H1 (cell line): ENCODE data around the gene SELENOF. TPM values are rescaled to one million over a fixed set of nuclear protein-coding genes. Genes with fewer than 3 reads are reported as not detected.

Experiments used
- CTCF ChIA-PET: fragments of 300-600 bp; sonication (Branson Sonifier 250); formaldehyde crosslinking; loops from one replicate; lab custom pipeline; 2021; ENCODE audit not compliant: partially characterized antibody; lab: Charles Lee
- POLR2A ChIA-PET: fragments of 300-600 bp; sonication (Branson Sonifier 250); formaldehyde crosslinking; loops from one replicate; lab custom pipeline; 2021; ENCODE audit warnings: inconsistent platforms; ENCODE audit not compliant: partially characterized antibody; lab: Charles Lee
- DNase-seq, 2 experiments: peaks; one replicate each; pipeline versions ENCODE4 v3.0.0 to v3.0.0-alpha.2; 2010 to 2022; ENCODE audit warnings: low spot score in 2 of 2, low read depth in 1 of 2, mixed read lengths in 1 of 2
- FAIRE-seq: peaks from 2 replicates; lab custom pipeline; 2011; peaks lifted over from hg19 to GRCh38; lab: Jason Lieb, UNC
- H2AFZ ChIP-seq: 2 replicates; pipeline ENCODE4 v1.8.1; 2012; ENCODE audit warnings: low read length, inconsistent platforms
- H2AK5ac ChIP-seq: 2 replicates; pipeline ENCODE4 v1.6.1; 2013; ENCODE audit warnings: low read depth, low read length
- H2BK120ac ChIP-seq: replicated peaks from 2 replicates; pipeline ENCODE3; 2013; ENCODE audit warnings: low read depth, low read length, inconsistent platforms
- H2BK12ac ChIP-seq: 2 replicates; pipeline ENCODE4 v1.6.1; 2013; ENCODE audit warnings: low read depth, low read length
- H2BK15ac ChIP-seq: 2 replicates; pipeline ENCODE4 v1.6.1; 2013; ENCODE audit warnings: low read length
- H2BK20ac ChIP-seq: 2 replicates; pipeline ENCODE4 v1.6.1; 2013; ENCODE audit warnings: low read length
- H2BK5ac ChIP-seq: 2 replicates; pipeline ENCODE4 v1.6.1; 2013; ENCODE audit warnings: low read depth, low read length
- H3K14ac ChIP-seq: 2 replicates; pipeline ENCODE4 v1.6.1; 2013; ENCODE audit warnings: inconsistent platforms; ENCODE audit not compliant: insufficient read length
- H3K18ac ChIP-seq: 2 replicates; pipeline ENCODE4 v1.6.1; 2013; ENCODE audit warnings: low read length; ENCODE audit errors: extremely low read depth
- H3K23ac ChIP-seq: 2 replicates; pipeline ENCODE4 v1.6.1; 2013; ENCODE audit warnings: inconsistent platforms; ENCODE audit not compliant: insufficient read length
- H3K23me2 ChIP-seq: 2 replicates; pipeline ENCODE4 v1.6.1; 2013; ENCODE audit warnings: low read depth, low read length
- H3K27ac ChIP-seq: 2 replicates; pipeline ENCODE4 v1.6.1; 2011; ENCODE audit warnings: low read depth, low read length, inconsistent platforms
- H3K27me3 ChIP-seq, 4 experiments: replicated peaks in 1 of 4; 1 replicate in 1 of 4; 2 replicates in 3 of 4; pipeline versions ENCODE4 v1.6.1 to v1.8.1; 2011 to 2013; ENCODE audit warnings: low read length in 3 of 4, mild to moderate bottlenecking in 3 of 4, inconsistent platforms in 2 of 4, mixed read lengths in 2 of 4, moderate library complexity in 1 of 4; ENCODE audit not compliant: control insufficient read depth in 3 of 4, insufficient read depth in 3 of 4; ENCODE audit errors: extremely low read depth in 1 of 4
- H3K36me3 ChIP-seq, 4 experiments: 2 replicates each; pipeline versions ENCODE4 v1.6.1 to v1.8.1; 2011 to 2013; ENCODE audit warnings: mild to moderate bottlenecking in 4 of 4, low read length in 3 of 4, moderate library complexity in 2 of 4, control low read depth in 1 of 4, inconsistent platforms in 1 of 4; ENCODE audit not compliant: insufficient read depth in 4 of 4, control insufficient read depth in 2 of 4
- H3K4ac ChIP-seq: replicated peaks from 2 replicates; pipeline ENCODE3; 2013; ENCODE audit warnings: low read length, low read depth, mixed read lengths, inconsistent platforms; ENCODE audit not compliant: insufficient read length
- H3K4me1 ChIP-seq, 4 experiments: replicated peaks in 1 of 4; 1 replicate in 1 of 4; 2 replicates in 3 of 4; pipeline versions ENCODE4 v1.6.1 to v1.8.1; 2011 to 2013; ENCODE audit warnings: low read length in 3 of 4, inconsistent platforms in 2 of 4, mixed read lengths in 1 of 4; ENCODE audit not compliant: insufficient read depth in 4 of 4, control insufficient read depth in 3 of 4
- H3K4me2 ChIP-seq, 2 experiments: 2 replicates each; pipeline versions ENCODE4 v1.6.1 to v1.8.1; 2011 to 2013; ENCODE audit warnings: low read depth in 2 of 2, low read length in 2 of 2, control low read depth in 1 of 2, inconsistent platforms in 1 of 2, mild to moderate bottlenecking in 1 of 2; ENCODE audit not compliant: insufficient read depth in 1 of 2
- H3K4me3 ChIP-seq, 4 experiments: fragments of 200-600, 300-600 bp in 1 of 4; sonication (generic), shearing (Covaris generic), sonication (Bioruptor Twin) in 1 of 4; 2 replicates each; pipeline versions ENCODE4 v1.5.1 to v1.8.1; 2011 to 2016; ENCODE audit warnings: low read length in 4 of 4, low read depth in 3 of 4, control low read depth in 2 of 4, inconsistent platforms in 2 of 4, mild to moderate bottlenecking in 2 of 4, mixed read lengths in 1 of 4, moderate library complexity in 1 of 4; ENCODE audit not compliant: insufficient read depth in 2 of 4; ENCODE audit errors: extremely low read depth in 1 of 4
- H3K56ac ChIP-seq: replicated peaks from 2 replicates; pipeline ENCODE3; 2013; ENCODE audit warnings: low read depth, mild to moderate bottlenecking, mixed read lengths, low read length, inconsistent platforms; ENCODE audit not compliant: insufficient read length
- H3K79me1 ChIP-seq: 2 replicates; pipeline ENCODE4 v1.6.1; 2013; ENCODE audit warnings: low read depth, low read length, control low read depth
- H3K79me2 ChIP-seq, 2 experiments: 2 replicates each; pipeline versions ENCODE4 v1.6.1 to v1.8.1; 2012 to 2013; ENCODE audit warnings: low read length in 2 of 2, mild to moderate bottlenecking in 2 of 2, inconsistent platforms in 1 of 2; ENCODE audit not compliant: insufficient read depth in 2 of 2, control insufficient read depth in 1 of 2
- H3K9ac ChIP-seq, 4 experiments: replicated peaks in 1 of 4; 1 replicate in 1 of 4; 2 replicates in 3 of 4; pipeline versions ENCODE4 v1.6.1 to v1.8.1; 2011 to 2013; ENCODE audit warnings: low read depth in 3 of 4, low read length in 3 of 4, control low read depth in 2 of 4, mild to moderate bottlenecking in 2 of 4, moderate library complexity in 2 of 4, inconsistent platforms in 1 of 4; ENCODE audit errors: extremely low read depth in 1 of 4
- H3K9me3 ChIP-seq, 2 experiments: 2 replicates each; pipeline versions ENCODE4 v1.6.1 to v1.8.1; 2012 to 2013; ENCODE audit warnings: mild to moderate bottlenecking in 2 of 2, moderate library complexity in 2 of 2, control low read depth in 1 of 2, inconsistent platforms in 1 of 2, low read depth in 1 of 2, low read length in 1 of 2, mixed read lengths in 1 of 2; ENCODE audit not compliant: insufficient read depth in 2 of 2
- H4K20me1 ChIP-seq, 2 experiments: replicated peaks in 1 of 2; 2 replicates each; pipeline versions ENCODE3 to v1.8.1; 2011 to 2013; ENCODE audit warnings: inconsistent platforms in 2 of 2, low read length in 2 of 2, mild to moderate bottlenecking in 1 of 2; ENCODE audit not compliant: insufficient read depth in 2 of 2, control insufficient read depth in 1 of 2
- H4K5ac ChIP-seq: 2 replicates; pipeline ENCODE4 v1.6.1; 2013; ENCODE audit warnings: low read length, low read depth, mixed read lengths, inconsistent platforms; ENCODE audit not compliant: insufficient read length
- H4K8ac ChIP-seq: 2 replicates; pipeline ENCODE4 v1.8.0; 2013; ENCODE audit warnings: mild to moderate bottlenecking, moderate library complexity, low read length, inconsistent platforms; ENCODE audit not compliant: insufficient read depth; ENCODE audit errors: extremely low read depth
- H4K91ac ChIP-seq: replicated peaks from 2 replicates; pipeline ENCODE3; 2013; ENCODE audit warnings: low read length, mixed read lengths, inconsistent platforms; ENCODE audit not compliant: insufficient read length
- ASH2L ChIP-seq: fragments of 200-600, 300-600 bp; sonication (generic); IDR thresholded peaks from one replicate; pipeline ENCODE4 v1.7.1; 2017; ENCODE audit warnings: low read length
- CHD2 ChIP-seq: IDR thresholded peaks from 2 replicates; pipeline ENCODE4 v1.6.1; 2012; ENCODE audit warnings: low read length, improper control_type of control experiment
- CREB1 ChIP-seq: IDR thresholded peaks from 2 replicates; pipeline ENCODE4 v1.6.1; 2012; ENCODE audit warnings: inconsistent platforms
- EP300 ChIP-seq, 2 experiments: IDR thresholded peaks; 1 replicate in 1 of 2; 2 replicates in 1 of 2; pipeline ENCODE4 v1.6.1; 2011 to 2012; ENCODE audit warnings: low read depth in 2 of 2, low read length in 2 of 2, mild to moderate bottlenecking in 2 of 2, borderline replicate concordance in 1 of 2, inconsistent platforms in 1 of 2, moderate library complexity in 1 of 2
- FOSL1 ChIP-seq: IDR thresholded peaks from 2 replicates; pipeline ENCODE4 v1.6.1; 2011; ENCODE audit warnings: mild to moderate bottlenecking, low read depth, low read length, moderate library complexity; ENCODE audit not compliant: insufficient read depth
- MAFK ChIP-seq: IDR thresholded peaks from 2 replicates; pipeline ENCODE4 v1.6.1; 2012; ENCODE audit warnings: low read depth, mild to moderate bottlenecking, improper control_type of control experiment, low read length
- POLR2A ChIP-seq, 2 experiments: IDR thresholded peaks; 1 replicate in 1 of 2; 2 replicates in 1 of 2; pipeline ENCODE4 v1.6.1; 2011; ENCODE audit warnings: low read depth in 2 of 2, low read length in 2 of 2, mild to moderate bottlenecking in 2 of 2; ENCODE audit errors: control extremely low read depth in 1 of 2
- SRF ChIP-seq: IDR thresholded peaks from 2 replicates; pipeline ENCODE4 v1.6.1; 2011; ENCODE audit warnings: mild to moderate bottlenecking, low read depth, low read length, moderate library complexity
- SUZ12 ChIP-seq: fragments of 200-600 bp; sonication (generic); IDR thresholded peaks from 2 replicates; pipeline ENCODE4 v1.6.1; 2012; ENCODE audit warnings: mild to moderate bottlenecking, inconsistent platforms, low read length, moderate library complexity, mixed read lengths
- TCF12 ChIP-seq: IDR thresholded peaks from 2 replicates; pipeline ENCODE4 v1.6.1; 2011; ENCODE audit warnings: low read depth, mild to moderate bottlenecking, low read length
- ZNF274 ChIP-seq: IDR thresholded peaks from 2 replicates; pipeline ENCODE4 v1.7.0; 2012; ENCODE audit warnings: low read length, borderline replicate concordance; ENCODE audit errors: extremely low read depth
- WGBS, 2 experiments: shearing (Covaris generic) in 1 of 2; methylation state at CpG; one replicate each; pipeline versions ENCODE4 v1.1.6 to v1.1.7; 2013 to 2015; ENCODE audit warnings: low lambda C conversion rate in 2 of 2, mixed read lengths in 2 of 2, inconsistent platforms in 1 of 2, low coverage in 1 of 2, missing lambda C conversion rate in 1 of 2; ENCODE audit not compliant: insufficient replicate concordance in 2 of 2, insufficient coverage in 1 of 2, insufficient read length in 1 of 2; ENCODE audit errors: extremely low coverage in 1 of 2, missing lambda C conversion rate in 1 of 2; 5-methylcytosine and 5-hydroxymethylcytosine counted together
- polyA plus RNA-seq, 7 experiments: library from polyadenylated mRNA; depleted of rRNA in 3 of 7; stranded (reverse) in 5 of 7; unstranded in 2 of 7; fragments of >200 nt in 5 of 7; fragments of 200-250 nt in 2 of 7; gene quantifications; 1 replicate in 5 of 7; 2 replicates in 1 of 7; 4 replicates in 1 of 7; pipeline versions ENCODE4 v1.2.1 to v1.2.3, GENCODE V29; 2011 to 2013; ENCODE audit warnings: missing spikeins in 2 of 7, mixed read lengths in 2 of 7
- total RNA-seq: library from RNA; stranded (reverse); fragmentation: NEBNext Ultra II Directional; extraction: Animal tissue kit (Norgen Biotek cat#: 25700); gene quantifications from 2 replicates; pipeline ENCODE4 v1.2.1, GENCODE V29; 2021
- TF ChIP-seq, protein P1 (sequence below): IDR thresholded peaks from 2 replicates; pipeline ENCODE4 v1.6.1; 2011; ENCODE audit warnings: low read depth, mild to moderate bottlenecking, low read length; ENCODE audit not compliant: insufficient read depth

Gene SELENOF
- total and polyA plus RNA-seq, 2 of the 8 experiments (the other 6 are each of a cell fraction or from before 2014, with no cell fraction given), result 70.7 to 163 TPM

DNA sequence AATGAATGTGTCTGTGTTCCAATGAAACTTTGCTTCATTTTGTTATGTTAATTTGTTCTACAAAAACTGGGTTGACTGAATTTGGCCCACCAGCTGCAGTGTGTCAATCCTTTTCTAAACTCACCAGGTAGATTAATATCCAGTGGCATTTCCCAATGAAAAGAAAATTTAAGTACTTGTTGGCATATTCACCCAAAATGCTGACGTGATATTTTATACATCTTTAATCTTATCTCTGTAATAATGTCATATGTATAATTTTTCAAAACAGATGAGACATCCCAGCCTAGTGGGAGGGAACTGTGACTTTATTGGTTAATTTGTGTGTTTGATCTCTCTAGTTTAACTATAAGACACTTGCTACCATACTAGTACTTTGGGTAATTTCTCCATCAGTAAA, 8.1 kb downstream of the SELENOF start:
- Histone ChIP-seq H3K27ac (no peak overlapping the region), H4K20me1 (peaks cover 7 to 12% of the 10 kb centered on the region in 2 experiments), H3K79me2 (peaks cover 16 to 98% of the 10 kb centered on the region in 2 experiments), H3K4me3 (no peak overlapping the region), H2BK5ac (no peak overlapping the region), H3K23ac (no peak overlapping the region), H3K4ac (no peak overlapping the region), H2BK12ac (no peak overlapping the region), H3K36me3 (peaks cover 5 to 37% (median 18%) of the 10 kb centered on the region in 4 experiments), H2BK20ac (no peak overlapping the region), H3K4me2 (no peak overlapping the region), H4K5ac (no peak overlapping the region), H2AFZ (no peak overlapping the region), H3K9me3 (no peaks in the 10 kb centered on the region; a peak in 1 of 4 replicates), H3K79me1 (no peaks in the 10 kb centered on the region), H3K27me3 (no peaks in the 10 kb centered on the region), H4K91ac (no peak overlapping the region), H2BK120ac (no peak overlapping the region), H2BK15ac (no peak overlapping the region), H3K14ac (no peak overlapping the region), H3K56ac (no peak overlapping the region), H3K18ac (no peak overlapping the region), H2AK5ac (no peak overlapping the region), H4K8ac (no peak overlapping the region), H3K9ac (no peak overlapping the region), H3K23me2 (no peaks in the 10 kb centered on the region), H3K4me1 (no peaks in the 10 kb centered on the region; a peak in 1 of 7 replicates)
- TF ChIP-seq FOSL1 (no peak), CHD2 (no peak), MAFK (no peak), CREB1 (no peak), SRF (no peak), POLR2A (IDR thresholded peaks at IDR 0.05; ENCODE audit: control extremely low read depth in 1 of 2, low read depth in 2 of 2, low read length in 2 of 2) (no peak), SUZ12 (no peak), TCF12 (no peak), EP300 (IDR thresholded peaks at IDR 0.05; ENCODE audit: borderline replicate concordance in 1 of 2, low read depth in 2 of 2, low read length in 2 of 2) (no peak), ASH2L (no peak), ZNF274 (no peak)
- TF ChIP-seq, protein P1, sequence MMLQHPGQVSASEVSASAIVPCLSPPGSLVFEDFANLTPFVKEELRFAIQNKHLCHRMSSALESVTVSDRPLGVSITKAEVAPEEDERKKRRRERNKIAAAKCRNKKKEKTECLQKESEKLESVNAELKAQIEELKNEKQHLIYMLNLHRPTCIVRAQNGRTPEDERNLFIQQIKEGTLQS, result no peak
- 36% methylated on average over 1 of the region's 1 CpG; no CpG with 5 or more reads in 1 of the 2 experiments for WGBS, 2 experiments
- CTCF ChIA-PET, result no interaction called here
- FAIRE-seq, result no peak
- no peak for DNase-seq
- POLR2A ChIA-PET, result interaction anchor here (3.3 kb wide), 1 partner anchor 8 kb away, joined by 27 read pairs; the partner anchor contains the start of genes HS2ST1 and SELENOF
